ENCODE data around the gene GNAO1.

The GNAO1 gene

DNA sequence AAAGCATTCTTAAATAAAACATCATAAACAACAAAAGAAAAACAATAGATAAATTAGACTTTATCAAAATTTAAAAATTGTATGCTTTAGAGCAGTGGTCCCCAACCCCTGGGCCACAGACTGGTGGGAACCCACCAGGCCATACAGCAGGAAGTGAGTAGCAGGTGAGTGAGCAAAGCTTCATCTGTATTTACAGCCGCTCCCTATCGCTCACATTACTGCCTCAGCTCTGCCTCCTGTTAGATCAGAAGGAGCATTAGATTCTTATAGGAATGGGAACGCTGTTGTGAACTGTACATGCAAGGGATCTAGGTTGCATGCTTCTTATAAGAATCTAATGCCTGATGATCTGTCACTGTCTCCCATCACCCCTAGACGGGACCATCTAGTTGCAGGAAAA, 51.5 kb downstream of the GNAO1 start:
- no peak for DNase-seq

DNA sequence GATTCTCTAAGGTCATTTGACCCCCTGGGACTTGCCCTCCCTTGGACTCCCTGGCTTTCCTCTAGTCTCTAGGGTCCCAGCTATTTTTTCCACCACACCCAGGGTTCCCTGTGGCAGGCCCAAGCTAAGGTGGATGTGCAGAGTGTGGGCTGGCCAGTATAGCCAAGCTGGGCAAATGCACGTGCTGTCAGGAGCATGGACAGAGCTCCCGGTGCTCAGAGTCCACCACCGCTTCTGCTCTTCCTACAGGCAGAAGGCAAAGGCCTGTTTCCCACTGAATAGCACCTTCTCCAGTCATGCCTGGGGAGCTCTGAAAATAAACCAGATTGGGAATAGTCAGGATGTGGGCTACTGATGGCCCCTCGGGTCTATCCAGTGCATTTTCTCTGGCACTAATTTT, 53.3 kb downstream of the GNAO1 start:
- DNase-seq, result no peak

DNA sequence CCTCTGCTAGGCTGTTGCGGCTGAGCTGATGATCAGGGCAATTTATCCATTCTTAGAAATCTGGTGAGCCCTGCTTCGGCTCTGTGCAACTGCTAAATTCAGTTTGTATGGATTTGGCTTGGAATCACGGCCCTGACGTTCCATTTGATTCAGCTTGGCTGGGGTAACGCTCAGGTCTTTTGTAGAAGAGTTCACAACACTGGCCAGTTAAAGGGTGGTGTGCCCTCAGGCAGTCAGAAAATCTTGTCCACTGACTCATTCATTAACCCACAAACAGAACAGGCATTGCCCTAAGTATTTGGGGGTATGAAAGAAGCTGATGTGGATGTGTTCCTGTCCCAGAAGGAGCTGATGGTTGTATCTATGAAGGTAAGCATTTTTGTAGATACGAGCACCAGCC, 53.9 kb downstream of the GNAO1 start:
- no peak for DNase-seq

DNA sequence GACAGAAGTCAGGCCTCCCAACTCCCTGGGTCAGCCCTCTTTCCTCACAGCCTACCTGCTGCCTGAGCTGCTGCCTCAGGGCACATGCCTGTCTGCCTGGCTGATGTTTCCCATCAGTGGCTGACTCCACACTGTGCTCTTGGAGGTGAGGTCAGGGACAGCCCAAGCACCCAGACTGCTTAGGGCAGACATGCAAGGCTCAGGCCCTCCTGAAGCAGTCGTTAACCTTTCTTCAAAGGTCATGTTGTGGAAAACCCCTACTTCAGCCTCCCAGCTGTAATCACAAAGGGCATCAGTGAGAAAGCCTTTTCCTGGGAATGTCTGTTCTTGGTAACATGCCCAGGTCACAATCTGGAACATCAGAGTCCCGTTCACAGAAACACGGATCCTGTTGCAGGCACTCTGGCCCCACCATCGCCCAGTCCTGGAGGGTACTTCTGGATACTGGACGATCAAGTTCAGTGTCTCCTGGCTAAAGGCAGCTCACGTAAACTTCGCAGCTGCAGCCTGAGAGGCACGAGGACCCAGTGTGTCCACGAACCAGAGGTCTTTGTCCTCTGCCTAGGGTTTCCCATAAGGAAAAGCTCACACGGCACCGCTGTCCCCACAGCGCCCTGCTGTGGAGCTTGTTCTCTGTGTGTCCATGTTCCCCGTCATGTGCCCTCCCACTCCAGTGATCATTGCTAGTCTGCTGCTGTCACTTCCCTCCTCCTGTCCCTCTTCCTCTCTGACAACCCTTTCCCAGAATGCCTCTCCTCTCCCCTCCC, 54.9 kb downstream of the GNAO1 start:
- no peak for DNase-seq

DNA sequence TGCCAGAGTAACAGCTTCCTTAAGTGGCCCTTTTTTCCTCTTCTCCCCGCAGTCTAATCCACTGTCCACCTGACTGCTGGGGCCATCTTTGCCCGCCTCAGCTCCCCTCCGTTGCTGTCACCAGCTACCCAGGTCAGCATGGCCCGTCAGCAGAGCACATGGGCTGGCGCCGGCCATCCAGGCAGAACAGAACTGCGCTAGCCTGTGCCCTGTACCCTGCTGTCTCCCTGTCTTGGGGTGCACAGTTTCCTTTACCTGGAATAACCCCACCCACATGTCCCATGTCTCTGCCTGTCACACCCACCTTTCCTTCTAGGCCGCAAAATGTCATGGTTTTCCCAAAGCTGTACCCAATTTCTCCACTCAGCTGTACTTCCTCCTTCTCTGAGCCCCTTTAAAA, 55.7 kb downstream of the GNAO1 start:
- DNase-seq, result no peak

DNA sequence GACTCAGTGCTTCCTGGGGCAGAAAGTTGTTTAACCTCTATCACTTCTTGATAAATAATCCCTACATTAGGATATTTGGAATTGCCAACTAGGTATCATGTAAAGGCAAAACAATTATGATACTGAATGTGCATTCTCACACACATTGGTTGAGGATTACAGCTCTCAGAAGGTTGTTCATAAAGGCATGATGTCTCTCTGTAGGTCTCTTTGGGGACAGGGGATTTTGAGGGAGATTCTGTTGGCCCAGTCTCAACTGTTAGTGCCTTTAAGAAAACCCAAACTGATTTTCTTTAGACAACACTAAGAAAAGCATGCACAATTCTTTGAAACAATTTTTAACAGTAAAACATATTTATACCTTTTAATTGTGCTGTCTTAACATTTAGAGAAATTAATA, 56.5 kb downstream of the GNAO1 start:
- no peak for DNase-seq

DNA sequence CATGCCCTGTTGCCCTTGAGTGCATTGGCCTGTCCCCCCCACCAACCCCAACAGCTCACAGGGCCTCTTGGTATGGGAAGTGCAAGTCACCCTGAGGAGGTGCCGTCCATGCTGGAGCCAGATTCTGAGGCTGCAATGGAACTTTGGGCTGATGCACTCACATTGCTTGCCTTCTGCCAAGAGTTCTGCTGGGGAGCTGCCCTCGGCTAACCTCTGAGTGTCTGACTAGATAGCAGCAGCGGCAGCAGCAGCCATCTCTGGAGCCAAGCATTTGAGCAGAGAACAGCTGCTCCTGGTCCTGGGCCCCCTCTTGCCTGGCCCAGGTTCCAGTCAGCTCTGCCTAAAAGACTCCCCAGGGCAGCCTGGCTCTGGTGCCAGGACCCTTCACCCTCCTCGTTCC, 61.5 kb downstream of the GNAO1 start:
- DNase-seq, result no peak

DNA sequence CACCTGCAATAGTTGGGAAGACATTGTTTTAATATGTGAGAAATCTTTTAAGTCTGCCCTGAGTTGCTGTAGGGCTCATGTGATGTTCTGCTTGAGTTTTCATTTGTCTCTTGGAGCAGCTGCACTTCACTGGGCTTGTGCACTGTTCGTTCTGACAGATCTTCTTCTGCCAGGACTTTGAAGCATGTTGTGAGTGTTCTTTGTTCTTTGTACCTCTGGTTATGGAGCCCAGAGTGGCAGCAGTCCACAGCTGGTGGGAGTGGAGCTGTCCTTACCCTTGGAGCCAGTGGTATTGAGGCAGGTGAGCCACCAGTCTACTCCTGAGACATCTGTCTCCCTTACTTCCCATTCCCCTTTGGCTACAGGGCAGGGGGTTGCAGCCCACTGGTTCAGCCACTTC, 64.6 kb downstream of the GNAO1 start:
- no peak for DNase-seq

DNA sequence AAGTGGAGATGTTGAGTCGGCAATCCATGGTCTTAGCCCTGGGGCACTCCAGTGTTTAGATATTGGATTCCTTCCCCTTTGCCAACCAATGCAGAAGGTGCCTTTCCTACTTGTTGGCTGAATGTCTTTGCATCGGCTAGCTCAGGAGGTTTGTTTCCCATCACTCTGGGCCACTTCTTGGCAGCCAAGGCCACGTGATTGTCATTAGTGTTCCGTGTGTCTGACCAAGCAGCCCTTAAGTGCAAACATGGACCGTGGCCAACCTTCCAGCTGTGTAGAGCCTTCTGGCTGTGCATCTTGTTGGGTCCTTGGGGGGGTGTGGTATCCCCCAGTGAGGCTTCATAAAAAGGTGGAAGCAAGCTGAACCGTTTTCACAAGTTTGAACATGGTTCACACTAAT, 66.0 kb downstream of the GNAO1 start:
- peak; percentile 96 for DNase-seq

DNA sequence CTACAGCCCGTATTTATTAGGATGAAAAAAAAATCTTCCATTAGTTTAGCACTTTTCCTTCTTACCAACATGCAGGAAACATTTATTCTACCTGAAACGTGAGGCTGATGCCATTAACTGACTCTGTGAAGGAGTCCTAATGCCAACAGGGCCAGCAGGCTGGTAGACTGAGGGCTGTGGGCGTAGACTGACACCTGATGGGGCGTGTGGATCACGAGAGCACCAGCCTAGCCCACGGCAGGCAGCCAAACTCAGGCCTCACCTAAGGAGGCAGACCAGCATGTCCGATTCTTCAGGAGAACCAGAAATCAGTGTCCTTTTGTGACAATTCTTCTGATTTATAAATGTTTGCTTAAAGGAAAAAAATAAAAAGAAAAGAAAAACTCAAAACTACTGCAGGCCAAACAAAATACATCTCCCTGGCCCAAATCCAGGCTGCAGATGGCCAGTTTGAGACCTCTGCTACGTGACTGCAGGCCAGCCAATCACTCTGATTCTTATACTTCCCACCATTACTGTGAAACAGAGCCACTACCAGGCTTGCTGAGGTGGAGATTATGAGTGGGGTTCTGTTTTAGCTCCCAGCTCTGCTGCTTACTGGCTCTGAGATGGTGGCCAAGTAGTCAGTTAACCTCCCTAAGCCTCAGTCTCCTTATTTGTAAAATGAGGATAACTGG, 66.5 kb downstream of the GNAO1 start:
- no peak for DNase-seq

DNA sequence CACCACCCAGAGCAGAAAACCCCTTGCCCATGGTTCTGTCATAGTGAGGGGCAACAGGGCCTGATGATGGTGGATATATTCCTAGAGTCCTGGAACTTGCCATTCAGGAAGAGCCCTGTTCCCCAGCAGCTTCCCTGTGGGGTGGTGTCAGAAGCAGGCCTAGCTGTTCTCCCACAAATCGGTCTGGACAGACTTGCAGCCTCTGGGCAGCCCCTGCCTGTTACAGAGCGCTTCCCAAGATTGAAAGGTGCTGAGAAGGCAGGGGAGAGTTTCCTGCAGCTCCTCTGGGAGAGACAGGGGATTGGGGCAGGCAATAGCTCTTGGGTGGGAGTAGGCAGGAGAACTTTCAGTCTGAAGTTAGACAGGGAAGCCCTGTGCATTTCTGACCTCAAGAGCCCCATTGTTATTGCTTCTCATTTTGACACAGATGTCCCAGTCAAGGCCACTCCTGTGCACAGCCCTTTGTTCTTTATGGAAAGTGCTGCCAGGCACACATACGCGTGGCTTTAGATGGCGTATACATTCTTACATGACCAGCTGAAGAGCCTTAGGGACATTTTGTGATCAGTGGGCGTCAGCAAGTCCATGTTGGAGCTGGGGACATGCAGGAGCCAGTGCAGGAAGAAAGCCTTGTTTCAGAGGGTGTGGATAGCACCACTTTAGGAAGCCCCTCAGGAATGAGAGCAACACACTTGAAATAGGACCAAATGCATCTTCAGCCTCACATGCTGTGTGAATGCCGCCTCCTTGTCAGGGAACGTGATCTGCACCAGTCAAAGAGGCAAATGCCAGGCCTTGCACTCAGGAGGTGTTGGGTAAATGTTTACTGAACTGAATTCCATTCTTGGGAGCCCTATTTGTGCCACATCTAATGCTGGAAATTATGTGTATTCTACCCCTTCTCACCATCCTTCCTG, 67.5 kb downstream of the GNAO1 start:
- DNase-seq, result no peak

DNA sequence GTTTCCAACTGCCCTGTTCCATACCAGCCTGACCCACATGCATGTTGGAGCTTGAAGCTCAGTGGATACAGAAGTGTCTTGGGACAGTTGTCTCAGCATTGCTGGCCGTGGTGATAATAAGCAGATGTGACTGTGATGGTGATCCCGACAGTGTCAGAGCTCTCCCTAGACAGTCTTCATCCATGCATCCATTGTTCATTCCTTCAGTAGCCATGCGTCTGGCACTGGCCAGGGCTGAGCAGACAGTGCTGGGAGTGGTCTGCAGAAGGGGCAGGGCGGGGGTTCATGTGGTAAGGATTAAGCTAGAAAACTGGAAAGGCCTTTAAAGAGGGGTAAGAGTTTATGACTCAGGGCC, 68.1 kb downstream of the GNAO1 start:
- no peak for DNase-seq

DNA sequence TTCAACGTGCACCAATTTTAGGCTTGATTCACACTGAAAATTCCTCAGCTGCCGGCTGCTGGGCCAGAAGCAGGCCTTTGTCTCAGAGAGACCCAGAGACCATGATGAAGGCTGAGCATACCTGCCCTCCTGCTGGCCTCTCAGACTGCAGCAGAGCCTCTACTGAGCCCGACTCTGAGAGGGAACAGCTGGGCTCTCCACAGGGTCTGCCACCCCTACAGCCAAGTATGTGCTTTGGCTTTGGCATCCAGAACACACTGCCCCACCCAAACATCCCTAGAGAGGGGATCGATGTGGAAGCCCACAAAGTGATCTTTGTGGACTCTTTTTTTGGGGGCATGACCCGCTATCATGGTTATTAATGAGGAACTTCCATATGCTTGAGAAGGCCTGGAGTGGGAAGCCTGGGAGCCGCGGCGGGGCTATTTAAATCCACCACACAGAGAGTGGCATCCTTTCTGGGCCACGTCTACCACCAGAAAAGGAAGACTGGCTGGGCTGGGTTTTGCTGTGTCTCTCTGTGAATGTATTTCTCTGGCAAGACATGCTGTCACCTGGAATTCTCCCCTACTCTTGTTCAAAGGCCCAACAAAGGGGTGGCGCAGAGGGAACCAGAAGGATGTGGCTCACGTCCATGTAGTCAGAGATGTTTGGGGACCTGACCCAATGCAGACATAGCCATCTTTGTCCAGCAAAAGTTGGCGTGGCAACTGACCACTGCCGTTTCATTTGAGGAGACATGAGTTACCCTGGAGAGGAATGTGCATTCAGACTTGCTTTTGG, 69.3 kb downstream of the GNAO1 start:
- DNase-seq, result no peak

DNA sequence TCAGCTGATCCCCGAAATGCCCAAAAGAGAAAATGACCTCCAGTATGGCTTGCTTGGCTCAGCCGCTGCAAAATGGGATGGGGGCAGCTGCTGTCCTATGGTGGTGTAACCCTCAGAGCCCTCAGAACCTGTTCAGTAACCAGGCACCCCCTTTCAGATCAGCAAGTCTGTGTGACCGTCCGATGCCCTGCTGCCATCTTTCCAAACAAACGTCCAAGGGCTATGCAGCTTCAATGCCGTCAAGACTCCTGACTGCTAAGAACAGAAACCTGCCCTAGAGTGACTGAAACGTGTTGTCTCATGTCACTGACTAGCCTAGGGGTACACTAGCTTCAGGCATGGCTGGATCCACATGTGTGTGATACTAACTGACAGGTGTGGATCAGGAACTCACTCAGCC, 70.4 kb downstream of the GNAO1 start:
- DNase-seq, result no peak

DNA sequence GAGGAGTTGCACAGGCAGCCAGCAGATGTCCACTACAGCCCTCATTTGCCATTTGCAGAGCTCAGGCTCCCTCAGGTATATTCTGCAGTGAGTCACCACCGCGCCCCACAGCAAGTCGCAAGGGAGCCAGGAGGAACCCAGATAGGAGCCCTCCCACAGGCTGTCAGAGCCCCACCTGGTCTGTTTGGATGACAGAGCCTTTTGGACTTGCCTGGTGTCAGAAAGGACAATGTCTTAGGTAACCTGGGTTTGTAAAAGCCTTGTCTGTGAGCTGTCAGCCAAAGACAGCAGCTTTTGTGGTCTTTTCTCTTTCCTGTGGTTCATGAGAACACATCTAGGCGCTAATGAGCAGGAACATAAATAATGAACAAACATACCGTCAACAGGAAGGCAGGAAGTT, 70.9 kb downstream of the GNAO1 start:
- no peak for DNase-seq

DNA sequence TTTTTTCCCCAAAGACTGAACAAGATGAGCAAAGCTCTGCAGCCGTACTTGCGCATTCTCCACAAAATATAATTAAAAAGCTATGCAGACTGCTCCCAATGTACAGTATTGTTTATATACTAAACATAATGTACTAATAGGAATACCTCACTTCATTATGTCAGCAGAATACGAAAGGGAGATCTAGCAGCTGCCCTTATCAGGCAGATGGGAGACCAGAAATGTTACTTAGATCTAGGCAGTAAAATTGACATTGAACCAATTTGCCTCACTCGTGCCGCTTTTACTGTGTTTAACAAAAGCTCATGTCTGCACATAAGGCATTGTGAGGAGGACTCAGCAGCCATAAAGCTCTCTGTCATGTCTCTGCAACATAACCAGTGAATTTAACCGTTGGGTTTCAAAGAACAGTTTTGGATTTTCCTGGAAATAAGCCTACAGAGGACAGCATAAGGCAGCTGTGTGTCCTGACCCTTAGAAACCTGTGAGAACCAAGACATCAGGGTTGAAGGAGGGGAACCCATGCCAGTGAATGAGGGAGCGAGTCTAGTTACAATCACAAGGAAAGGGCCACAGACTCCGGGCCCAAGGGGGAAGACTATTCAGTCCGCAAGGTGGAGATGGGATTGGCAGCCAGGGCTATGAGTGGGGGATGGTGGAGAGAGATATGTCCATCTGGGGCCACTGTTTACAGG, 71.4 kb downstream of the GNAO1 start:
- DNase-seq, result no peak

DNA sequence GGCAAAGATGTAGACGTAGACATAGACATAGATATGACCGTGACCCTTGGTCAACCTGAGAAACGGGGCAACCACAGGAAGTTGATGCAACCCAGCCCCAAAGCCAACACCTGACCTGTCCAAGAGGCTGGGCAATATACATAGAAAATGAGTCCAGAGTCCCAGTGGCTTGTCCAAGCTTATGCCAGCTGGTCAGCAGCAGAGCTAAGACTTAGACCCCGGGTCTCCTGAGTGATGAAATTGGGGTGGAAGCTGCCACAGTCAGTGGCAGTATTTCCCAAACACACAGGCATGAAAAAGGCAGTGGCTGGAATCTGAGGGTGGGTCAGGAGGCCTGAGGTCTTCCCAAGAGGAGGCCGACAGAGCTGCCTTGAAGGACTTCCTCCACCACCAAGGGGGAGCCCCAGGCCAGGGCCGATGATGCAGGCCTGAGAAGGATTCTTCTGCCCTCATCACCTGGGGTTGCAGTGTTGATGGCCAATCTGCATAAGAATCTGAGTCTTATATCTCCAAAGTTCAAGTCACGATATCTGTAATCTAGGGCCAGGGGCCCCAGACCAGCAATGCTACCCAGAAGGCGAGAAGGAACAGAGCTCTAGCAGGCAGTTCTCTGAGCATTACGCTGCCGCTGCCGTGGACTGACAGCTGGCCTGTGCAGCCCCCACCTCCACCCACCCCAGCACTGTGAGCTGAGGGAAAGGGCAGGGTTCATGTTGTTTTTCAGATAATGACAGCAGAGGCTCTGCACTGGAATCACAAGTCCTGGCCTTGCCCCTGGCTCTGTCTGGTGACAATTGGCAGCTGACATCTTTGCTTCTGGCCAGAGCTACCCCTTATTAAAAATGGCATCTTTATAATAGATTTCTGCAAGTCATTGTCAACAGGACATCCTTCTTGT, 72.7 kb downstream of the GNAO1 start:
- no peak for DNase-seq

DNA sequence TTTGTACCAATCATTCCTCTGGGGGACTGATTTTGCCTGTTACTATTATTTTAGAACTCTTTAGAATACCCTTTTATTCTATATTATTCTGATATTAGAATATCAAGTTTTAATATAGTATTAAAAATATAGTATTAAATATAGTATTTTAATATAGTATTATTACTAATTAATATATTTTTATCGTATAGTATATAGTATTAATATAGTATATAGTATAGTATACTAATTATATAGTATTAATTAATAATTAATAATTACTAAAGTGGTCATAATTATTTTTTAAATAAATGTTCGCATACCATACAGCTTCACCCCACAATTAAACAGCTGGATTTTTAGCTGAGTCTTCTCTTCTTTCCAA, 73.3 kb downstream of the GNAO1 start:
- DNase-seq, result no peak

DNA sequence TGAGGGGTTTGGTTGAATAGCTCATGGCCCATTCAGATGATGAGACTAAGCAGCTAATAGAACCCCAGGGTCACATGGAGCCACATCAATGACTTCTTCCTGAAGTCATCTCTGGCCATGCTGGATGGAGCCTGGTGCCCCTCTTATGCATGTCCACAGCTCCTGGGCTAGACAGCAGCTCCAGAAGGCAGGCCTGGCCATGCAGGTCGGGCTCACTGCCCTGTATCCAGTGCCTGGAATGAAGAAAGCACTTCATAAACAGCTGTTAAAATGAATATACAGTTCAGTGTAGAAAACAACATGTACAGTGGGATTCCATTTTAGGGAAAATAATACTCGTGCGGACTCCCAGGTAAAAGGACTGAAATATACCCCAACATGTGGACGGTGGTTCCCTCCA, 73.9 kb downstream of the GNAO1 start:
- no peak for DNase-seq

DNA sequence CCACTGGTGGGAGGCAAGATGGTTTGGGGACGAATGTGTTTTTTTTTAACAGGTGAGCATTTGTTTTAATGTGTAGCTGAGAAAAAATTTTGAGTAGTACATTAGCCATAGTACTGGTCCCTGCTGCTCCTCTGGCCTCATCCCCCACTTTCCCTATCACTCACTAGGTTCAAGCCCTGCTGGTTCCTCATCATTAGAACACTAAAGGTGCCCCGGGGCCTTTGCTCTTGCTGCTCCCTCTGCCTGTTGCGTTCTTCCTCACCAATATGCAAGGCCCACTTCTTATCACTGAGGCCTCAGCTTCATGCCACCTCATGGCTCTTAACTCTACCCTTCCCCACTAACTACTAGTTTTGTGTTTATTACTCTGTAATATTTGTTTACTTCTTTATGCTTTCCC, 74.5 kb downstream of the GNAO1 start:
- DNase-seq, result no peak

Measured in NCI-H1105 (cell line).